Right renal pelvis (tissue), 4 donors: ENCODE data around the gene RHNO1. TPM values are rescaled to one million over a fixed set of nuclear protein-coding genes. Genes with fewer than 3 reads are reported as not detected.

Source experiments
- DNase-seq, 4 donors: peaks; one replicate each; pipeline ENCODE4 v3.0.0-alpha.2; 2013; ENCODE audit warnings: low read depth in 4 of 4, low spot score in 3 of 4, missing footprints in 1 of 4
- polyA plus RNA-seq, 4 donors: library from polyadenylated mRNA; unstranded; fragments of 120-200 nt; gene quantifications; one replicate each; pipeline ENCODE4 v1.2.1, GENCODE V29; 2013; ENCODE audit not compliant: insufficient read length in 4 of 4

RHNO1 gene
- polyA plus RNA-seq, 4 donors, result 42.6 to 53.6 (median 44.0) TPM

GRCh38 chr12:2897418-2897817 lies 20.4 kb downstream of the RHNO1 start:
- no peak for DNase-seq

GRCh38 chr12:2900642-2901041 lies 23.6 kb downstream of the RHNO1 start:
- no peak for DNase-seq

- no peak for DNase-seq
Observed at GRCh38 chr12:2902272-2902880, 25.4 kb downstream of the RHNO1 start.

DNA sequence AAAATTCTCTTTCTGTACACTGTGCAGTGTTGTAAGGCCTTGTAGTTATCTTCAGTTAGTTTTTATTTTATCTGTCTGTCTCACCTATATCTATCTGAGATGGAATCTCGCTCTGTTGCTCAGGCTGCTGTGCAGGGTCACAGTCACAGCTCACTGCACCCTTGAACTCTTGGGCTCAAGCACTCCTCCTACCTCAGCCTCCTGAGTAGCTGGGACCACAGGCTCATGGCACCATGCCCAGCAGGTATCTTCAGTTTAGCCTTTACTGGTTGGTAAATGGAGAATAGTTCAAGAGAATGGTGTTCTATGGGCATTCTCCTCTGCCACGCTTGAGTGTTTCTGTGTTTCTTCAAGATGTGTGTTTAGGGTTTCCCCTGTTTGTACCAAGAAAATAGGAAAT lies 27.2 kb downstream of the RHNO1 start:
- DNase-seq, result no peak

DNA sequence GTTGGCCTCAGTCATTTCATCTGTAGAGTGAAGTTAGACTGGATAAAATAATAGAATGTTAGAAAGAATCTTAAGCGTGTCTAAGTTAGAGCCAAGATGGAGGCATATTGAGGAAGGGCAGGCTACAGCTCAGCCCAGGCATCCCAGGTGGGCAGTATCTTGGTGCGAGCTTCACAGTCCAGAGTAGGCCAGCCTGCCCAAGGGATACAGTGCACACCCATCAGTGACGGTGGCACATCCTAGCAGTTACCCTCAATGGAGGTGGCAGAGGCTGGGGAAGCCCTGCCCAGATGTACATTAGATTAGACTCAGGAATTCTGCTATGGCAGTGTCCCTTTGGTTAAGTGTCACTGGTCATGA lies 35.2 kb downstream of the RHNO1 start:
- DNase-seq, result no peak

GRCh38 chr12:2919249-2919648 lies 42.2 kb downstream of the RHNO1 start:
- DNase-seq, result no peak

DNA sequence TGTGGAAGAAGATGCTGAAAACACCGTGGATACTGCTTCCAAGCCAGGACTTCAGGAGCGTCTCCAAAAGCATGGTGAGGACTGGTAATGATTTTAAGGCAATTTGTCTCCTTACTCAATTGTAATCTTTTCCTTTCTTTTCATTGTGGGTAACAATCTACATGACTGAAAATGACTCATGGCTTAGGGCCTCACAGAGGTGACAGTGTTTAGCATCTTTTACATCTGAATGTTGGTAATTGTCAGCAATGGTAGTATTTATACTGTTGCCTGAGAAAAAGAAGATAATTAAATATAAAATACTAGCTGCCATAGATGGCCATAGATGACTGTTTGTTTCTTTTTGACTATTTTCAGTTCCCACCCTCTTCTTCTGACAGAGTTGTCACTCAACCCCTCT lies 45.3 kb downstream of the RHNO1 start:
- no peak for DNase-seq

GRCh38 chr12:2923057-2923456 lies 46.0 kb downstream of the RHNO1 start:
- no peak for DNase-seq

DNA sequence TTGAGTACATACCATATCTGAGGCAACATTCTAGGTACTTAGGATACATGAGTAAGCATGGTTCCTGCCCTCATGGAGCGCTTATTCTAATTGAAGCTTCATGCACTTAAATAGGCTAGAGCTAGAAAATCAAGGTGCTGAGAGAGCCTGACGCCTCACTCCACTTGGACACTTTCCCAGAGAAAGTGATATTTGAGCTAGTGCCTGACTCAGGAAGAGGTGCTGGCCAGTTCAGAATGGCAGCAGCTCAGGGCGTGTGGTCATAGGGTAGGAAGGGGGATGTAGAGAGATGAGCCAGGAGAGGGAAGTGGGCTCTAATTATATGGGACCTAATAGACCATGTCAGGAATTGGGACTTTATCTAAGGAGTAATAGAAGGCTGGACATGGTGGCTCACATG lies 47.0 kb downstream of the RHNO1 start:
- no peak for DNase-seq

GRCh38 chr12:2925322-2925995 lies 48.4 kb downstream of the RHNO1 start:
- no peak for DNase-seq

DNA sequence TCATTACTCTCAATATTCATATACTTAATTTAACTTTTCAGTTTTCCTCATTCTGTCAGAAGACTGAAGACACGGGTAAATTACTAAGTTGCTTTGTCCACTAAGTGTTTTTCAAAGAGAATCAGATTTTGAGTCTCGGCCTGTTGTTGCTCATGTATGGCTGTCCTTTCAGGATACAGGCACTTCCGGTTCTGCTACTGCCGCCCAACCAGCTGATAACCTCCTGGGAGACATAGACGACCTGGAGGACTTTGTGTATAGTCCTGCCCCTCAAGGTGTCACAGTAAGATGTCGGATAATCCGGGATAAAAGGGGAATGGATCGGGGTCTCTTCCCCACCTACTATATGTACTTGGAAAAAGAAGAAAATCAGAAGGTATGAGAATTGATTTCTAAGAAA lies 53.8 kb downstream of the RHNO1 start:
- no peak for DNase-seq

- no peak for DNase-seq
Observed at GRCh38 chr12:2933586-2933985, 56.6 kb downstream of the RHNO1 start.

- DNase-seq, result no peak
Observed at GRCh38 chr12:2934371-2934770, 57.3 kb downstream of the RHNO1 start.

GRCh38 chr12:2936301-2936700 lies 59.3 kb downstream of the RHNO1 start:
- DNase-seq, result no peak

GRCh38 chr12:2937500-2937899 lies 60.5 kb downstream of the RHNO1 start:
- no peak for DNase-seq

Other genes starting within 250 kb of the RHNO1 start
- 100 to 1,000 TPM; 132 to 164 (median 142) TPM for gene FKBP4, start 82.3 kb upstream of the RHNO1 start, polyA plus RNA-seq
- 10 to 100 TPM; 55.2 to 60.4 (median 60.1) TPM for gene ITFG2, start 64.6 kb upstream of the RHNO1 start, polyA plus RNA-seq
- 10 to 100 TPM; 33.4 to 40.0 (median 34.4) TPM for gene NRIP2, start 42.2 kb upstream of the RHNO1 start, polyA plus RNA-seq
- under 1 TPM; 0.40 to 0.80 (median 0.64) TPM for gene TEX52, start 20.2 kb upstream of the RHNO1 start, polyA plus RNA-seq
- gene FOXM1, start within 50 bp of the RHNO1 start, polyA plus RNA-seq, result 10 to 100 TPM; 26.6 to 31.3 (median 29.8) TPM
- gene TULP3, start 13.7 kb downstream of the RHNO1 start, polyA plus RNA-seq, result 10 to 100 TPM; 31.1 to 39.4 (median 36.4) TPM
- gene TEAD4, start 82.2 kb downstream of the RHNO1 start, polyA plus RNA-seq, result 10 to 100 TPM; 16.9 to 23.7 (median 18.7) TPM
- 100 to 1,000 TPM in 1 of 4 donors, 10 to 100 TPM in 3; 90.1 to 101 (median 97.8) TPM for gene TSPAN9, start 200.2 kb downstream of the RHNO1 start, polyA plus RNA-seq